ENCODE data around the gene CDC37L1. TPM values are rescaled to one million over a fixed set of nuclear protein-coding genes. Genes with fewer than 3 reads are reported as not detected.

The CDC37L1 gene
- total RNA-seq, 2 experiments from 2014 or later = 8.0 to 8.9 TPM

DNA sequence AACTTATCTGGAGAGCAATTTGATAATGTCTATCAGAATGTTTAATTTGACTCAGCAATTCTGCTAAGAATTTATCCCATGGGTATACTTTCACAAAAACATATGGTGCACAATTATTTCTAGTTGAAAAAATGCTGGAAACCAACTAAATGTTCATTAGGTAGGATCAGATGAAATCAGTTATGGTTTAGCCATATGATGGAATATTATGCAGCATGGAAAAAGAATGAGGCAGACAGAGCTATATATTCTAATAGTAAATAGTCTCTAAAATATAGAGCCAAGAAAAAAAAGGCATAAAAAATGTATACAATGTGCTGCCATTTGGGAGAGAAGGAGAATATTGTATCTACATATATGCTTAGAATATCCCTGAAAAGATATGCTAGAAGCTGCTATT is 9.5 kb upstream of the CDC37L1 start:
- POLR2A ChIA-PET = no interaction called here

DNA sequence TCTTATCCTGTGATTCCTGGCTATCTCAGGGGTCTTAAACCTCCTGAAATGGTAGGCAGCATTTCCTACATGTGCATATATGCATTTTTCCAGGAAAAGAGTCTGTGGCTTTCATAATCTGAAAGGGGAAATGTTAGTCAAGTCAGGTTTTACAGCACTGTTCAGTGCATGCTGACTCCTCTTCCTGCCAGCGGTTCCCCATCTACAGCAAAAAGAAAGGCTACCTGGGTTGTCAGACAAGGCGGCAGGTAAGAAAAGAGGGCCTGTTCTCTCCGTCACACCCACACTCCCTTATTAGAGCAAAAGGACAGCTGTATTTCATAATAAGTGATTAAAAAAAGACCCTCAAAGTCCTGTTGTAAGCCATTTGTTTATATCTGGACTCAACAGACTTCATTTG is 8.8 kb upstream of the CDC37L1 start:
- Mint-ChIP-seq H3K36me3 (ENCODE audit: low read depth) (no peaks in the 10 kb centered on the region), H3K4me3 (no peak overlapping the region), H3K27ac (peak overlapping the region; percentile 16), H3K4me1 (ENCODE audit: low read depth) (peaks cover 40% of the 10 kb centered on the region), H3K27me3 (ENCODE audit: low read depth) (peaks cover 15% of the 10 kb centered on the region), H3K9me3 (ENCODE audit: insufficient read depth) (no peaks in the 10 kb centered on the region)
- ChIA-PET CTCF (interaction anchor here (2.7 kb wide), 1 partner anchor 8 kb away, joined by 7 read pairs; the partner anchor contains the start of gene PLPP6), POLR2A (no interaction called here)
- DNase-seq (no peak), ATAC-seq (no peak)

More for the DNA sequence above, 9.5 kb upstream of the CDC37L1 start:
- CTCF ChIA-PET = interaction anchor here (1.3 to 2.7 kb wide), 2 partner anchors 8 to 71 kb away, joined by 3 to 7 read pairs; partner anchors contain the start of gene PLPP6
- H3K4me3 Mint-ChIP-seq = no peak overlapping the region
- no peak overlapping the region for H3K27ac Mint-ChIP-seq
- ATAC-seq = no peak
- no peaks in the 10 kb centered on the region for H3K36me3 Mint-ChIP-seq (ENCODE audit: low read depth)
- H3K9me3 Mint-ChIP-seq (ENCODE audit: insufficient read depth) = no peaks in the 10 kb centered on the region
- no peak for DNase-seq
- H3K4me1 Mint-ChIP-seq (ENCODE audit: low read depth) = peaks cover 45% of the 10 kb centered on the region
- peaks cover 17% of the 10 kb centered on the region for H3K27me3 Mint-ChIP-seq (ENCODE audit: low read depth)

- Mint-ChIP-seq H3K9me3 (ENCODE audit: insufficient read depth) (no peaks in the 10 kb centered on the region), H3K4me1 (ENCODE audit: low read depth) (peaks cover 28% of the 10 kb centered on the region), H3K27me3 (ENCODE audit: low read depth) (peaks cover 15% of the 10 kb centered on the region), H3K4me3 (no peak overlapping the region), H3K36me3 (ENCODE audit: low read depth) (peaks cover 2% of the 10 kb centered on the region), H3K27ac (no peak overlapping the region)
- DNase-seq = no peak
- ChIA-PET CTCF (interaction anchor here (2.7 kb wide), 1 partner anchor 10 kb away, joined by 7 read pairs; the partner anchor contains the start of gene PLPP6), POLR2A (no interaction called here)
- ATAC-seq = no peak
Observed at GRCh38 chr9:4671737-4672136, 7.6 kb upstream of the CDC37L1 start.

- ChIA-PET CTCF (interaction anchor here (1.8 kb wide), 1 partner anchor 9 kb away, joined by 8 read pairs; the partner anchor contains the start of gene SPATA6L), POLR2A (no interaction called here)
- Mint-ChIP-seq H3K9me3 (ENCODE audit: insufficient read depth) (no peaks in the 10 kb centered on the region), H3K4me3 (no peak overlapping the region), H3K36me3 (ENCODE audit: low read depth) (peaks cover 2% of the 10 kb centered on the region), H3K27ac (no peak overlapping the region), H3K27me3 (ENCODE audit: low read depth) (peaks cover 5% of the 10 kb centered on the region), H3K4me1 (ENCODE audit: low read depth) (peaks cover 14% of the 10 kb centered on the region)
- no peak for ATAC-seq
- DNase-seq = no peak
Observed at GRCh38 chr9:4674783-4675182, 4.6 kb upstream of the CDC37L1 start.

- ChIA-PET POLR2A (no interaction called here), CTCF (interaction anchor here (0.6 to 1.3 kb wide), 2 partner anchors 15 to 799 kb away, joined by 3 to 4 read pairs; partner anchors contain the start of gene PLPP6)
- Mint-ChIP-seq H3K27me3 (ENCODE audit: low read depth) (peaks cover 5% of the 10 kb centered on the region), H3K4me3 (no peak overlapping the region), H3K4me1 (ENCODE audit: low read depth) (no peaks in the 10 kb centered on the region), H3K36me3 (ENCODE audit: low read depth) (peaks cover 2% of the 10 kb centered on the region), H3K27ac (no peak overlapping the region), H3K9me3 (ENCODE audit: insufficient read depth) (no peaks in the 10 kb centered on the region)
- DNase-seq (no peak), ATAC-seq (no peak)
Observed at GRCh38 chr9:4677392-4677791, 2.0 kb upstream of the CDC37L1 start.

GRCh38 chr9:4678679-4679267 is 596 bp upstream of the CDC37L1 start:
- peak; percentile 53 for DNase-seq

DNA sequence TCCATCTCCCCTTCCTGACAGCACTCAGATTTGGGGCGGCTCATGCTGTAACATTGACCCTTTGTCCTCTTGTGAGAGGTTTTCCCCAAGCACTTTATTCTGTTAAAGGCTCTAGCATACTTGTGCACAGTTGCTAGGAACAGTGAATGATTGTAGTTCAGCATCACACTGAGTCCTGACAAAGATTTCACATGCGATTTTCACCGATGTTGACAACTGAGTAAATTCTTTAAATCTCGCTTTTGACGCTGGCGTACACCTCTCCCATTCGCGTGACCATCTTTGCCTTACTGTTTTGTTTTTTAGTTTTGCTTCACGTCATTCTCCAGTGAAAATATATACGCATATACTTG is 780 bp downstream of the CDC37L1 start:
- POLR2A ChIA-PET = interaction anchor here (1.2 to 1.4 kb wide), 3 partner anchors 18 to 948 kb away, joined by 5 to 19 read pairs (median 8); partner anchors contain the start of genes AK3, PLPP6 and RIC1

More at GRCh38 chr9:4678679-4679267, 596 bp upstream of the CDC37L1 start:
- Mint-ChIP-seq H3K27me3 (ENCODE audit: low read depth) (peaks cover 5% of the 10 kb centered on the region), H3K27ac (no peak overlapping the region), H3K4me1 (ENCODE audit: low read depth) (no peaks in the 10 kb centered on the region), H3K9me3 (ENCODE audit: insufficient read depth) (no peaks in the 10 kb centered on the region), H3K4me3 (no peak overlapping the region), H3K36me3 (ENCODE audit: low read depth) (peaks cover 6% of the 10 kb centered on the region)
- ChIA-PET CTCF (interaction anchor here (1.0 to 1.4 kb wide), 6 partner anchors 13 to 64 kb away, joined by 3 to 5 read pairs (median 3); partner anchors contain the start of genes AK3, PLPP6 and SPATA6L), POLR2A (interaction anchor here (0.7 to 1.4 kb wide), 5 partner anchors 13 to 950 kb away, joined by 3 to 19 read pairs (median 8); partner anchors contain the start of genes AK3, PLPP6, RIC1 and SPATA6L)
- ATAC-seq = peak; percentile 20

GRCh38 chr9:4680750-4681149 is 1.4 kb downstream of the CDC37L1 start:
- ATAC-seq = no peak
- H3K27ac Mint-ChIP-seq = no peak overlapping the region
- peaks cover 14% of the 10 kb centered on the region for H3K36me3 Mint-ChIP-seq (ENCODE audit: low read depth)
- H3K4me3 Mint-ChIP-seq = no peak overlapping the region
- DNase-seq = no peak
- H3K9me3 Mint-ChIP-seq (ENCODE audit: insufficient read depth) = no peaks in the 10 kb centered on the region
- H3K27me3 Mint-ChIP-seq (ENCODE audit: low read depth) = peaks cover 2% of the 10 kb centered on the region
- H3K4me1 Mint-ChIP-seq (ENCODE audit: low read depth) = no peaks in the 10 kb centered on the region
- CTCF ChIA-PET = interaction anchor here (0.7 to 1.3 kb wide), 4 partner anchors 19 to 769 kb away, joined by 3 to 5 read pairs (median 4); partner anchors contain the start of genes CD274 and PLPP6
- POLR2A ChIA-PET = interaction anchor here (0.7 kb wide), 1 partner anchor 1156 kb away, joined by 3 read pairs; no protein-coding TSS in a partner anchor

More for the DNA sequence above, 780 bp downstream of the CDC37L1 start:
- Mint-ChIP-seq H3K4me1 (ENCODE audit: low read depth) (no peaks in the 10 kb centered on the region), H3K4me3 (no peak overlapping the region), H3K9me3 (ENCODE audit: insufficient read depth) (no peaks in the 10 kb centered on the region), H3K36me3 (ENCODE audit: low read depth) (peaks cover 12% of the 10 kb centered on the region), H3K27me3 (ENCODE audit: low read depth) (peaks cover 5% of the 10 kb centered on the region), H3K27ac (no peak overlapping the region)
- no peak for DNase-seq
- CTCF ChIA-PET = interaction anchor here (1.1 to 1.4 kb wide), 6 partner anchors 40 to 770 kb away, joined by 3 to 5 read pairs (median 3); partner anchors contain the start of genes AK3 and CD274
- ATAC-seq = no peak

GRCh38 chr9:4684820-4685219 is 5.5 kb downstream of the CDC37L1 start:
- DNase-seq (no peak), ATAC-seq (no peak)
- ChIA-PET POLR2A (interaction anchor here (0.9 to 1.4 kb wide), 3 partner anchors 10 to 56 kb away, joined by 3 to 4 read pairs (median 3); partner anchors contain the start of gene AK3), CTCF (interaction anchor here (0.8 to 1.8 kb wide), 3 partner anchors 21 to 56 kb away, joined by 3 to 4 read pairs (median 4); partner anchors contain the start of genes AK3 and PLPP6)
- Mint-ChIP-seq H3K4me1 (ENCODE audit: low read depth) (peaks cover 2% of the 10 kb centered on the region), H3K4me3 (no peak overlapping the region), H3K9me3 (ENCODE audit: insufficient read depth) (no peaks in the 10 kb centered on the region), H3K27me3 (ENCODE audit: low read depth) (no peaks in the 10 kb centered on the region), H3K27ac (no peak overlapping the region), H3K36me3 (ENCODE audit: low read depth) (peaks cover 25% of the 10 kb centered on the region)

- Mint-ChIP-seq H3K9me3 (ENCODE audit: insufficient read depth) (no peaks in the 10 kb centered on the region), H3K27ac (no peak overlapping the region), H3K36me3 (ENCODE audit: low read depth) (peaks cover 30% of the 10 kb centered on the region), H3K4me3 (no peak overlapping the region), H3K27me3 (ENCODE audit: low read depth) (no peaks in the 10 kb centered on the region), H3K4me1 (ENCODE audit: low read depth) (peaks cover 5% of the 10 kb centered on the region)
- ChIA-PET CTCF (interaction anchor here (1.8 kb wide), 1 partner anchor 24 kb away, joined by 4 read pairs; the partner anchor contains the start of gene PLPP6), POLR2A (interaction anchor here (1.4 kb wide), 1 partner anchor 55 kb away, joined by 3 read pairs; the partner anchor contains the start of gene AK3)
- ATAC-seq (no peak), DNase-seq (no peak)
Observed at GRCh38 chr9:4686112-4686511, 6.7 kb downstream of the CDC37L1 start.

GRCh38 chr9:4686584-4686983 is 7.2 kb downstream of the CDC37L1 start:
- ChIA-PET POLR2A (no interaction called here), CTCF (interaction anchor here (1.1 kb wide), 1 partner anchor 82 kb away, joined by 3 read pairs; no protein-coding TSS in a partner anchor)
- DNase-seq = no peak
- no peak overlapping the region for H3K4me3 Mint-ChIP-seq
- ATAC-seq = no peak
- no peaks in the 10 kb centered on the region for H3K9me3 Mint-ChIP-seq (ENCODE audit: insufficient read depth)
- peaks cover 5% of the 10 kb centered on the region for H3K4me1 Mint-ChIP-seq (ENCODE audit: low read depth)
- H3K27me3 Mint-ChIP-seq (ENCODE audit: low read depth) = no peaks in the 10 kb centered on the region
- peaks cover 33% of the 10 kb centered on the region for H3K36me3 Mint-ChIP-seq (ENCODE audit: low read depth)
- H3K27ac Mint-ChIP-seq = no peak overlapping the region

DNA sequence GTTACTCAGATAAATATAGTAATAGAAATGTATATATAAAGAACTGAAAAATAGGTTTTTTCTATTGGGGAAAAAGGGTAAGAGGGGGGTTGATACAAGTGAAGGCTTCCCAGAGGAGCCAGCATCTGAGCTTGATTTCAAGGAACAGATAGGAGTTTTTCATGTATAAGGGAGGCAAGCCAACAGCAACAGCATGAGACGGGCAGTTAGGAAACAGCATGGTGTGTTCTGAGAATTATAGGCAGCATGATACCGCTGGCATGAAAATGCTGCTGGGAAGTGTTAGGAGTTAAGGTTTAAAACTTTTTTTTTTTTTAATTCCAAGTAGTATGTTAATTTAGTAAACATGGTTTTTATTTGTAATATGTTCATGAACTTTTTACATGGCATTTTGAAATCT is 9.7 kb downstream of the CDC37L1 start:
- Mint-ChIP-seq H3K9me3 (ENCODE audit: insufficient read depth) (no peaks in the 10 kb centered on the region), H3K4me3 (no peak overlapping the region), H3K36me3 (ENCODE audit: low read depth) (peaks cover 39% of the 10 kb centered on the region), H3K4me1 (ENCODE audit: low read depth) (peaks cover 5% of the 10 kb centered on the region), H3K27ac (no peak overlapping the region), H3K27me3 (ENCODE audit: low read depth) (no peaks in the 10 kb centered on the region)
- ATAC-seq (no peak), DNase-seq (no peak)
- ChIA-PET CTCF (no interaction called here), POLR2A (no interaction called here)

Data from activated CD8-positive, alpha-beta T cell treated with anti-CD3 and anti-CD28 coated beads, Interleukin-2, amount 10 ng/mL, durations not matched to agents 7 days and 5 days (primary cell).